Activated CD8-positive, alpha-beta memory T cell treated with anti-CD3 and anti-CD28 coated beads, Interleukin-2, amount 50 U/mL, for 48 hours (primary cell): ENCODE data around the gene ARHGAP15.

Experiments used
- DNase-seq: peaks from one replicate; pipeline ENCODE4 v3.0.0-alpha.2; 2020

The ARHGAP15 gene

GRCh38 chr2:143417428-143417827 is 288.2 kb downstream of the ARHGAP15 start:
- DNase-seq = no peak

DNA sequence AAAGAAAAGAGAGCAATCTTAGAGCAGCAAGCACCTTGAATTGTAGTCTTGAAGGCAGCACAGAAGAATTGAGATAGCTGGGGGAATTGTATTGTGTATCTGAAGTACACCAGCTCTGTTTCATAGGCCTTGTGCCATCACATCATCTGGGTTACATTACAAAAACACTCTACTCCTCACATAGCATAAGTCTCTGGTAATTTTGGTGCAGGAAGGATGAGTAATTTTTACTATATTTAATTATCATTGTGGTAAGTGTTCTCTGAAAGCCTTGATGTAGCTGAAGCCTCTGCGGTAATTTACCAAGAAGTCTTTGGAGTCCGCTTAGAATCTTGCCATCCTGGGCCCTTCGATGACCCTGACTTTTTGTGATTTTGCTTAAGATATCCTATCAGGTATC is 291.1 kb downstream of the ARHGAP15 start:
- no peak for DNase-seq

DNA sequence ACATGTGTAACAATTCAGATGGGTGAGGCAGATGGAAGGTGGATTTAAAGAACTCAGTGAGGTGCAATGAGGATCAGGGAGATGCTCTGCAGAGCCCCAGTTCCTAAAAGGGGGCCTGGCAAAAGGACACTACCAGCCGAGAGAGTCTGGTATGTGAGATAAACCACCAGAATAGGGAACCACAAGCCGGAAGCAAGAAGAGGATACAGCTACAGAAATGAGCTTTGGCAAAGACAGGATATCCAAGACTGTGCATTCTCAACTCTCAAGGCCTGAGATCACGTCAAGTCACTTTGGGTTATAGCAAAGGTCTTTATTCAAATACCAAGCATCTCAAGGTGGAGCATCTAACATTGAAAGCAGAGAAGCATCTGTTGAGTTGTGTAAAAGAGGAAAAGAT is 293.5 kb downstream of the ARHGAP15 start:
- DNase-seq = no peak

DNA sequence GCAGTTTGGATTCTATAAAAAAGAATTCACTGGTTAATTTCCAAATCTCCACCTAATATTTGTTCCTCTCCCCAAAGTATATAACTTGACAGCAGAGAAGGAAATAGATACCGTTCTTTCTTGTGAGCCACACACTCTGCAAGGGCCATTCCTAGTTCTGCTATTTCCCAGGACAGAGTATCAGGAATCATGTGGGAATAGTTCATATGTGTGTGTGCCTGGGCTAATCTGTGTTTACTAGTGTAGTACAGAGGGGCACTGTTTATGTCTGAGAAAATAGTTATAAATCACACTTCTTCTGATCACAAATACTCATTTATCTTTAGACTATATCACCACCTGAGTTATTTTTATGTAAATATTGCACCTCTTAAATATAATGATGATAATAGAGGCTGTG is 296.7 kb downstream of the ARHGAP15 start:
- no peak for DNase-seq

DNA sequence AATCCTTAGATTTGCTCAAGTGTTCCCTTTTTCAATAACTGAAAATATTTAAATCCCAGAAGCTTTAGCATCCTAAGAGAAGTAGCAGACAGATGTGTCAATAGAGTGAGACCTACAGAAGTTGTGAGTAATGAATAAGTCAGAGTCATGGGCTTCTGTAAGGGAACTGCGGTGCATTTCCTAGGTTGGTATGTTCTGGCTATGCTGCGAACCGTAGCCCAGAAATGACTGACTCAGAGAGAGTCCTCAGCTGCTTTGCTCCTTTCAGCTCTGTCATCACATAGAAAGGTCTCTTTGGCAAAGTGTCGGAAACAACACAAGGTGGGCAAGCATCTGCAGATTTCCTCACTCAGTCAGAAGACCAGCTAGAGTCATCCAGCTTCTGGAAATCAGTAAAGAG is 297.1 kb downstream of the ARHGAP15 start:
- DNase-seq = no peak

GRCh38 chr2:143428700-143429099 is 299.5 kb downstream of the ARHGAP15 start:
- DNase-seq = no peak

- no peak for DNase-seq
These were observed 300.9 kb downstream of the ARHGAP15 start for GRCh38 chr2:143429932-143430679.

- no peak for DNase-seq
These were observed 302.1 kb downstream of the ARHGAP15 start for GRCh38 chr2:143431316-143431715.

DNA sequence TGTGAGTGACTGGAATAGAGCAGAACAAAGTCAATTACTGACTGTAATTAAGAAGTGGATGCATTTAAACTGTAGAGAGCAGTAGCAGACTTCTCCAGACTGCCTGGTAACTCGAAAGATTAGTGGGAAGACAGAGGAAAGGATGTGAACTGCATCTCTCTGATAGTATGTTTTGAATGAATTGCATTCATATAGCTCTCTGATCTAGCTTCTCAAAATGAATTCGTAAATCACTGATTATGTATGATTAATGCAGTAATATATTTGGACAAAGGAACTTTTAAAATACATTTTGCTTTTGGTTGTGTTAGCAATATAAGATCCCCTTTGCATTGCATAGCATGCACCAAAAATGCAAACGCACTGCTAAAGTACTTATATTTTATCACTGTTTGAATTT is 304.0 kb downstream of the ARHGAP15 start:
- DNase-seq = no peak

GRCh38 chr2:143433840-143434239 is 304.6 kb downstream of the ARHGAP15 start:
- no peak for DNase-seq

GRCh38 chr2:143434445-143434844 is 305.2 kb downstream of the ARHGAP15 start:
- no peak for DNase-seq

GRCh38 chr2:143435131-143435530 is 305.9 kb downstream of the ARHGAP15 start:
- no peak for DNase-seq

- no peak for DNase-seq
These were observed 307.7 kb downstream of the ARHGAP15 start for GRCh38 chr2:143436951-143437350.

DNA sequence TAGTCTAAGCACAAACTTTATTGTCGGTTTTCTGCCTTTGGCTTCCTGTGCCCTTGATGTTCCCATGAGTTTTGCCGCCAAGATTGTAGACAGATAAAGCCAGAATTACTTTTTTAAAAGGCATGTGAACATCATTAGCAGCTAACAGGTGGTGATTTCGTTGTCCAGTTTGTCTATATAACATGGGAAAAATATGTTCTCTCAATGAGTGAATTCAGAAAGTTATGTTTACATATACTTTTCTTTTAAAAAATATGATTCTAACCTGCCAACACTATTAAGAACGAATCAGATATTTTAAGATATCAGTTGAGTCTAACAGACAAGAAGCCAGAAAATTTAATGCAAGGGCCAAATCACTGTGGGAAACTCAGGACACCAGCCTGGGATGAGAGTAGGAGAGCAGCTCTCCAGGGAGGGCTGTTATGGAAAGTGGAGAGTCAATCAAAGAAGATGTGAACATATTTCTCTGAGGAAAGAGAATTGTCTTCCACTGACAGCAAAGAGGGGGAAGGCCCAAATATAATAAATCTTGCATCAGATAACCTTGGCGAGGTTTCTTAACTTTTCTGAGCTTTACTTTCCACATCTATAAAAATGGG is 311.3 kb downstream of the ARHGAP15 start:
- DNase-seq = no peak

DNA sequence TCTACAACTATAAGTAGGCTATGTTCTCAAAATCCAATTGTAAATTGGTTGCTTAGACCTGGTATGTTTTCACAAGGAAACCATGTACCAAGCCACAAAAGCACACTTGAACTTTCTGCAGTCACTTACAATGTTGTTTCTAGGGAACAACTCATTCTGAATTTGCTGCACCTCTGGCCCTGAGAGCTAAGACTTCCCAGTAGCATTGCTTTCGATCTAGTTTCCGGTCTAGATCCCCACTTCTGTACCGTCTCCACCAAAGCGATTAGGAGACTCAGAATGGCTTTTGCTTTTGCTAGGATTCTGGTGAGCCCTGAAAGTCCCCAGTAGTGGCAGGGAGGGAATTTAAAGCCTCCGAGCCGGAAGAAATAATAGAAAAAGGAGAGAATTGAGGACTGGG is 313.0 kb downstream of the ARHGAP15 start:
- no peak for DNase-seq

GRCh38 chr2:143451642-143452281 is 322.5 kb downstream of the ARHGAP15 start:
- DNase-seq = no peak

DNA sequence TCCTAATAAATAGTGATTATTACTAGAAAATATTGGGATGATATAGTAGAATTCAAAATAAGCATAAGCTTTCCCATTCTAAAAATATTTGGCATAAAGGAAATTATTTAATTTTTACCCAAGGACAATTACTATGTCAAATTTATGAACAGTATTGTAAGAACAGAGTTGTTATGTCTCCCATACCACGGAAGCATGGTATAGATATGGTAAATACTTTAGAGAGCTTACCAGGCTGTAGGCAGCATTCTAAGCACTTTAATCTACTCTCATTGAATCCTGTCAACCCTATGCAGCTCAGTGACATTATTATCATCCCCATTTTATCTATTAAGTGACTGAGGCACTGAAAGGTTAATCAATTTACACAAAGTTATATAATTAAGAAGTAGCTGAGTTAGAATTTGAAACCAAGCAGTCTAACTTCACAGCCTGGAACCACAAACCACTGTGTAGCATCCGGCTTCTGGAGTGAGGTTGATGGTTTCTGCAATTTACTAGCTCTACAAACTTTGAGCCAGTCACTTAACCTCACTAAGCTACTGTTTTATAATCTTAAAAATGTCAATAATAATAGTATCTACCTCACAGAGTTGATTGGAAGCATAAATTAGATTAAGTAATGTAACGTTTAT is 323.7 kb downstream of the ARHGAP15 start:
- DNase-seq = no peak

- DNase-seq = no peak
These were observed 324.8 kb downstream of the ARHGAP15 start for GRCh38 chr2:143453981-143454511.

GRCh38 chr2:143455317-143455716 is 326.1 kb downstream of the ARHGAP15 start:
- DNase-seq = no peak

DNA sequence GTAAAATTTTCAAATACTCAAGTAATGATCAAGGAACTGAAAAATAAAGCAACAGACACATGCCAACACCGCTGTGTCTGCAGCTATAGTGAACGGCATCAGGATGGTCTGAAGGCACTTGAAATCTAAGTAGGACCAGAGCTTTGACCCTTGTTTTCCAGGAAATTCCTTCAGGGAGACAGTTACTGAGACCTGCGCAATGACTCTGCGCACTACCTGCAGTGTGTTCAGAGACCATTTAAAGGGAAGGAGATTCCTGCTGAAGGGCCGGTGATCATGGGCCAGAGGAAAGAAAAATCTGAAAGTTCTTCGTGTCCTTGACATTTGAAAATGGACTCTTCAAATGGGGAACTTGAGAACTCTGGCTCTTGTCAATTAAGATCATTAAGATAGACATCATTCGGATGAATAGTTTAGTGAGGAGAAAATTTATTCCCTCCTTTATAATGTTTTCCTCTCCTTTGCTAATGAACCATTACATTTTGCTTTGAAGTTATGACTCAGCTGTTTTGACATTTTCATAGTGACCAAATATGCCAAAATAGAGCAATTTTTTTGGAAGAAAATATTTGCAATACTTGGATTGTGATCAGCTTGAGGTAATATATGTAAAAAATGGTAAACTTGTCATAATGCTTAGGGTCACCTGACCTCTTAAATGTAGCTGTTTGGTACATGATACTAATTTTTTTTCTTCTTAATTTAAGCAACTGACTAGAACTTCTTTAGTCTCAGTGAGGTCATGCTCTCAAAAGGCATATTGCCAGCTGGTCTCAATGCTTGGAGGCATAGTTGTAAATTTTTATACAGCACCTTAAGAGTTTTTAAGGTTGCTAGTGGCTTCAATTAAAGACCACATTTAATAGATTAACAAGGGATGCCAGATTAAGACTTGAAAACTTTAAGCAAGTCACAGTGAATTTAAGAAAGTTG is 329.3 kb downstream of the ARHGAP15 start:
- DNase-seq = no peak

DNA sequence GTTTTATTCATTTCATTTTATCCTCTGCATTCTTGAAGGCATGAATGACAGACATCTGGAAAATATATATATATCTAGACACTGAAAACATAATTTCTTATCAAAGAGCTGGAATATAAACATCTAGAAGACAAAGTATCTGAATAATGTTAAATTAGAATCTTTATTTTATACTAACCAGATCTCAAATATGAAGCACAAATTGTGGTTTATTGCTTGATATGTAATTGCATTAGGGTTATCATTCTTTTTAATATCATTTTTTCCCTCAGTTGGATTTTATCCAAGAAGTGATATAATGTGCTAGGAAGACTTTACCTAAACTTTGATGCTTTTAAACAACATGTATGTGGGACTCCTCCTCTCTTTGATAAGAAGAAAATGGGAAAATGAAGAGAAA is 331.2 kb downstream of the ARHGAP15 start:
- DNase-seq = no peak

DNA sequence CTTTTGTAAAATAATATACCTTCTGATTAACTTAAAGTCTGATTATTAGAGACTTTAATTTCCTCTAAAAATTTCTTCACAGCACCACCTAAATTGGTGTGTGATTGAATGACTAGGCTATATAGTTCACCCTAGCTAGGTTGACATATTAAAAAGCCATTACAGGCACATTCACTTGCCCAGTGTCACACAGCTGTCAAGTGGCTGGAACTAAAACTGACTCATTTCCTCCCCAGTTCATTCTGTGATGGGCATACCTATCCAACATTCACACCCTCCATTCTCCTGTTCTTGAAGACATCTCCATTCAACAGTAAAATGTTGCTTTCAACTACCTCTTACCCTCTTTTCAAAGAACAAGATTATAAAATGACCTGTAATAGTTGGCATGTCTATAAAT is 334.5 kb downstream of the ARHGAP15 start:
- DNase-seq = no peak
